Neural cell (in vitro differentiated cells): ENCODE results near the gene COX10.

Experiments
- EZH2 ChIP-seq: fragments of 200-600, 300-800 bp; shearing (Covaris generic), sonication (generic); IDR thresholded peaks from 2 replicates; pipeline ENCODE4 v1.6.1; 2014; ENCODE audit warnings: antibody characterized with exemption, low read length, borderline replicate concordance, mild to moderate bottlenecking; ENCODE audit not compliant: insufficient read depth, poor library complexity, severe bottlenecking
- POLR2AphosphoS5 ChIP-seq: IDR thresholded peaks from 2 replicates; pipeline ENCODE4 v1.6.1; 2012
- TAF1 ChIP-seq: IDR thresholded peaks from 2 replicates; pipeline ENCODE4 v1.6.1; 2012; ENCODE audit warnings: low read depth
- TF ChIP-seq, protein P1 (sequence below): fragments of 450-650 bp; IDR thresholded peaks from 2 replicates; pipeline ENCODE4 v1.5.1; 2014; ENCODE audit warnings: antibody characterized with exemption, mild to moderate bottlenecking, moderate library complexity; ENCODE audit not compliant: poor library complexity, severe bottlenecking

DNA sequence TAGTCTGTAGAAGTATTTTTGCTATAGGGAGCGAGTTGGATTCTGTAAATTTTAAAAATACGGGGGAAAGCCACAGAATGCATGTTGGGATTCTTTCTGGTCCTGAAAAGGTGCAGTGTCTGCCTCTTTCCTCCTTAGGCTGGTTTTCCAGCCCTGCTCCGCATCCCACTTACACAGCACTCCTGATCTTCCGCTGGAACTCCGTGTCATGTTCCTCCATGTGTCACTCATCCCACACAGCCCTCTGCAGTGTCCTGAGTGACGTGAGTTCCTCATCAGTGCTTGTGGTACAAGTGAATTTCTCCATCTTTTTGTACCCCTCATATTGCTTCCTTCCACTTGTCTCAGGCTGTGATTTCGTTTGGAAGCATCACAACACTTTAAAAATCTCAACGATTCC, 34.5 kb downstream of the COX10 start:
- TF ChIP-seq, protein P1, sequence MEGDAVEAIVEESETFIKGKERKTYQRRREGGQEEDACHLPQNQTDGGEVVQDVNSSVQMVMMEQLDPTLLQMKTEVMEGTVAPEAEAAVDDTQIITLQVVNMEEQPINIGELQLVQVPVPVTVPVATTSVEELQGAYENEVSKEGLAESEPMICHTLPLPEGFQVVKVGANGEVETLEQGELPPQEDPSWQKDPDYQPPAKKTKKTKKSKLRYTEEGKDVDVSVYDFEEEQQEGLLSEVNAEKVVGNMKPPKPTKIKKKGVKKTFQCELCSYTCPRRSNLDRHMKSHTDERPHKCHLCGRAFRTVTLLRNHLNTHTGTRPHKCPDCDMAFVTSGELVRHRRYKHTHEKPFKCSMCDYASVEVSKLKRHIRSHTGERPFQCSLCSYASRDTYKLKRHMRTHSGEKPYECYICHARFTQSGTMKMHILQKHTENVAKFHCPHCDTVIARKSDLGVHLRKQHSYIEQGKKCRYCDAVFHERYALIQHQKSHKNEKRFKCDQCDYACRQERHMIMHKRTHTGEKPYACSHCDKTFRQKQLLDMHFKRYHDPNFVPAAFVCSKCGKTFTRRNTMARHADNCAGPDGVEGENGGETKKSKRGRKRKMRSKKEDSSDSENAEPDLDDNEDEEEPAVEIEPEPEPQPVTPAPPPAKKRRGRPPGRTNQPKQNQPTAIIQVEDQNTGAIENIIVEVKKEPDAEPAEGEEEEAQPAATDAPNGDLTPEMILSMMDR, result no peak
- TF ChIP-seq TAF1, result no peak
- TF ChIP-seq POLR2AphosphoS5, result no peak
- TF ChIP-seq EZH2, result no peak
